Neutrophil (primary cell): ENCODE results near the gene ST3GAL5.

Experiments used
- H3K27ac ChIP-seq: fragments of 200-600 bp; sonication (generic); 2 replicates; pipeline ENCODE4 v1.5.1; 2016; ENCODE audit warnings: mild to moderate bottlenecking, moderate library complexity
- H3K27me3 ChIP-seq: fragments of 200-600 bp; sonication (generic); 2 replicates; pipeline ENCODE4 v1.6.0; 2016; ENCODE audit warnings: mild to moderate bottlenecking
- H3K36me3 ChIP-seq: fragments of 200-600 bp; sonication (generic); 2 replicates; pipeline ENCODE4 v1.5.1; 2017
- H3K4me1 ChIP-seq, 2 experiments: fragments of 200-600 bp in 1 of 2; sonication (generic) in 1 of 2; 1 replicate in 1 of 2; 2 replicates in 1 of 2; pipeline versions ENCODE4 v1.5.1 to v1.6.1; 2013 to 2016; ENCODE audit warnings: low read depth in 1 of 2, low read length in 1 of 2, mild to moderate bottlenecking in 1 of 2, moderate library complexity in 1 of 2; ENCODE audit not compliant: control insufficient read depth in 1 of 2, insufficient read depth in 1 of 2
- H3K4me3 ChIP-seq, 2 experiments: fragments of 200-600 bp in 1 of 2; sonication (generic) in 1 of 2; 1 replicate in 1 of 2; 2 replicates in 1 of 2; pipeline ENCODE4 v1.5.1; 2013 to 2016; ENCODE audit warnings: low read depth in 1 of 2, low read length in 1 of 2, mild to moderate bottlenecking in 1 of 2, moderate library complexity in 1 of 2
- H3K9me3 ChIP-seq: fragments of 200-600 bp; sonication (generic); 2 replicates; pipeline ENCODE4 v1.5.1; 2016
- TF ChIP-seq, protein P1 (sequence below): fragments of 200-600 bp; sonication (generic); IDR thresholded peaks from 2 replicates; pipeline ENCODE4 v1.5.1; 2016; ENCODE audit warnings: antibody characterized with exemption

ST3GAL5 gene

GRCh38 chr2:85799215-85799956 lies 89.4 kb downstream of the ST3GAL5 start:
- Histone ChIP-seq H3K36me3 (no peaks in the 10 kb centered on the region), H3K9me3 (no peaks in the 10 kb centered on the region), H3K4me1 (peaks cover 1% of the 10 kb centered on the region in 2 experiments), H3K4me3 (no peak overlapping the region), H3K27ac (no peak overlapping the region), H3K27me3 (no peaks in the 10 kb centered on the region)
- TF ChIP-seq, protein P1, sequence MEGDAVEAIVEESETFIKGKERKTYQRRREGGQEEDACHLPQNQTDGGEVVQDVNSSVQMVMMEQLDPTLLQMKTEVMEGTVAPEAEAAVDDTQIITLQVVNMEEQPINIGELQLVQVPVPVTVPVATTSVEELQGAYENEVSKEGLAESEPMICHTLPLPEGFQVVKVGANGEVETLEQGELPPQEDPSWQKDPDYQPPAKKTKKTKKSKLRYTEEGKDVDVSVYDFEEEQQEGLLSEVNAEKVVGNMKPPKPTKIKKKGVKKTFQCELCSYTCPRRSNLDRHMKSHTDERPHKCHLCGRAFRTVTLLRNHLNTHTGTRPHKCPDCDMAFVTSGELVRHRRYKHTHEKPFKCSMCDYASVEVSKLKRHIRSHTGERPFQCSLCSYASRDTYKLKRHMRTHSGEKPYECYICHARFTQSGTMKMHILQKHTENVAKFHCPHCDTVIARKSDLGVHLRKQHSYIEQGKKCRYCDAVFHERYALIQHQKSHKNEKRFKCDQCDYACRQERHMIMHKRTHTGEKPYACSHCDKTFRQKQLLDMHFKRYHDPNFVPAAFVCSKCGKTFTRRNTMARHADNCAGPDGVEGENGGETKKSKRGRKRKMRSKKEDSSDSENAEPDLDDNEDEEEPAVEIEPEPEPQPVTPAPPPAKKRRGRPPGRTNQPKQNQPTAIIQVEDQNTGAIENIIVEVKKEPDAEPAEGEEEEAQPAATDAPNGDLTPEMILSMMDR: no peak

DNA sequence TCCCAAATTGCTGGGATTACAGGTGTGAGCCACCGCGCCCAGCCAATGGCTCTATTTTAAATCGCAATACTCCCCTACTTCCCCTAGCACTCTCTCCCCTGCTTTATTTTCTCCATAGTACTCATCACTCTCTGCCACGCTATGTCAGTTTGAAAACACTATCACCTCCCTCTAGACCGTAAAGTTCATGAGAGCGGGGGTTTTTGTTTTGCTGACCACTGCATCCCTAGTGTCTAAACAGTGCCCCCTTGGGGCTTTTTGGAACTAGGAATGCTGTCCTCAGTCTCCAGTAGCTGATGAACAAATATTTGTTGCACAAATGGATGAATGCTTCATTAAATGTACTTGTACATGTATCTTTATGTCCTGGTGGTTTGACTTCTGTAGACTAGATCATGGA lies 90.9 kb downstream of the ST3GAL5 start:
- H3K9me3 ChIP-seq: no peaks in the 10 kb centered on the region
- TF ChIP-seq, protein P1: no peak
- no peak overlapping the region for H3K4me3 ChIP-seq
- H3K27ac ChIP-seq: no peak overlapping the region
- H3K4me1 ChIP-seq: no peaks in the 10 kb centered on the region
- no peaks in the 10 kb centered on the region for H3K27me3 ChIP-seq
- H3K36me3 ChIP-seq: no peaks in the 10 kb centered on the region

GRCh38 chr2:85797263-85797660 lies 91.5 kb downstream of the ST3GAL5 start:
- H3K36me3 ChIP-seq: no peaks in the 10 kb centered on the region
- no peak overlapping the region for H3K27ac ChIP-seq
- H3K4me1 ChIP-seq: no peaks in the 10 kb centered on the region
- H3K9me3 ChIP-seq: no peaks in the 10 kb centered on the region
- TF ChIP-seq, protein P1: no peak
- H3K27me3 ChIP-seq: no peaks in the 10 kb centered on the region
- no peak overlapping the region for H3K4me3 ChIP-seq

DNA sequence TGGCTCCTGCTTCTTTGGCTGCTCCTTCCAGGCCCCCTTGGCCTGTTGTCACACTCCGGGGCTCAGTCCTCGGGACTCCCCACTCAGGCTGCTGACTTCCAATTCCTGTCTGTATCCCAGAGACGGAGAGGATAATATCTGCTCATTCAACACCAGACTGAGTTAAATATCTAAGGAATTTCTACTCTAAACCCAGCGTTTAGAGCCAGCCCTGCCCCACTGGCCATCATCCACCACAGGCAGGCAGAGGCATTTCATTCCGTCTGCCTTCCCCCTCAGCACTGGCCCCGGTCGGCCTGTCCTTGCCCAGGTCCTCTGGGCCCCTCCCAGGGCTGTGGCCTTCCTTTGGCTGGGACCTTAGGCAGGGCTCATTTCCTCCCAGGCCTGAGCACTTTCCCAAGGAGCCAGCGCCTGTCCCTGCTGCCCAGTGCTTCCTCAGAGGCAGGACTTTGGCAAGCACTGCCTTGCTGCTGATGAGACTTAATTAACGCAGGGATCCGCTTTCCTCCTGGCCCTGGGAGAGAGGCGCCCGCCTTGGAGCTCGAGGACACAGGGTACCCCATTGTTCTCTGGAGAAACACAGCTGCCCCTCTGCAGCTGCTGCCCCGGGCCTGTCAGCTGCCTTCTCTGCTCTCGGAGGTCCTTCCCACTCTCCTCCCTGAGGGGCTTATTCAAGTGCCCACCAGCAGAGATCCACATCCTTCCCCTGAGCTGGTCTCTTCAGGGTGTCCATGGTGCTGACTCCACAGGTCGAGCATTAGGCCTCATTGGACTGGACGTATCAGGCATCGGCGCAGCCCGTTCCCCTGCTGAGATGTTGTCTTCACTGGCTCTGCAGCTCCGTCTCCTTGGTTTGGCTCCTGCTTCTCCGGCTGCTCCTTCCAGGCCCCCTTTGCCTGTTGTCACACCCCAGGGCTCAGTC lies 92.2 kb downstream of the ST3GAL5 start:
- no peak overlapping the region for H3K4me3 ChIP-seq

DNA sequence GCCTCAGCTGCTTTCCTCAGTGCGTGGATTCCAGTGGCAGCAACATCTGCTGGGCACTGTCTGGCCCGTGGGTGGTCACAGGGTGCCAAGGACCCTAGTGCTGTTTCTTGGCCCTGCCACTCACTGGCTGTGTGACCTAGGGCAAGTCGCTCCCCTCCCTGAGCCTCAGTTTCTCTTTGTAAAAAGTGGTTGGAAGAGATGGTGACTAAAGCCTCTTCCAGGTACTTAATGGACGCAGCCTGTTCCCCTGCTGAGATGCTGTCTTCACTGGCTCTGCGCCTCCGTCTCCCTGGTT lies 92.8 kb downstream of the ST3GAL5 start:
- no peak overlapping the region for H3K4me3 ChIP-seq
- H3K27ac ChIP-seq: no peak overlapping the region
- H3K4me1 ChIP-seq: peaks cover 2 to 3% of the 10 kb centered on the region in 2 experiments
- no peaks in the 10 kb centered on the region for H3K27me3 ChIP-seq
- H3K36me3 ChIP-seq: no peaks in the 10 kb centered on the region
- TF ChIP-seq, protein P1: no peak
- no peaks in the 10 kb centered on the region for H3K9me3 ChIP-seq

More for the DNA sequence above, 92.2 kb downstream of the ST3GAL5 start:
- TF ChIP-seq, protein P1: no peak
- Histone ChIP-seq H3K9me3 (no peaks in the 10 kb centered on the region), H3K36me3 (no peaks in the 10 kb centered on the region), H3K27ac (no peak overlapping the region), H3K4me1 (no peaks in the 10 kb centered on the region), H3K27me3 (no peaks in the 10 kb centered on the region)
